LHCN-M2 (cell line): Measurements from ENCODE around the gene UBE2G2. TPM values are rescaled to one million over a fixed set of nuclear protein-coding genes. Genes with fewer than 3 reads are reported as not detected.

Experiments
- DNase-seq: peaks from one replicate; pipeline ENCODE4 v3.0.0-alpha.2; 2012; ENCODE audit warnings: low read depth
- total RNA-seq: library from RNA; depleted of rRNA; stranded (reverse); fragments of >200 nt; gene quantifications from 2 replicates; pipeline ENCODE4 v1.2.3, GENCODE V29; 2014; rRNA removed

Gene UBE2G2
- total RNA-seq, 1 experiment from 2014 or later = 54.5 TPM

DNA sequence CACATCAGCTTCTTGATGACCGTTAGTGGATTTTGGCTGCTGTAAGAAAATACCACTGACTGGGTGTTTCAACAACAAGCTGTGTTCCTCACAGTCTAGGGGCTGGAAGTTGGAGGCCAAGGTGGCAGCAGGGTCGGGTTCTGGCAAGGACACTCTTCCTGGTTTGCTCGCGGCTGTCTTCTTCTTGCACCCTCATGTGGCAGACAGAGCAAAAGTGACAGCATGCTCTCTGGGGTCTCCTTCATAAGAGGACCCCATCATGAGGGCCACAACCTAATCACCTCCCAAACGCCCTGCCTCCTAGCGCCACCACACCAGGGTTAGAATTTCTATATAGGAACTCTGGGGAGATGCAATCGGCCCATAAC, 71.6 kb downstream of the UBE2G2 start:
- no peak for DNase-seq

DNA sequence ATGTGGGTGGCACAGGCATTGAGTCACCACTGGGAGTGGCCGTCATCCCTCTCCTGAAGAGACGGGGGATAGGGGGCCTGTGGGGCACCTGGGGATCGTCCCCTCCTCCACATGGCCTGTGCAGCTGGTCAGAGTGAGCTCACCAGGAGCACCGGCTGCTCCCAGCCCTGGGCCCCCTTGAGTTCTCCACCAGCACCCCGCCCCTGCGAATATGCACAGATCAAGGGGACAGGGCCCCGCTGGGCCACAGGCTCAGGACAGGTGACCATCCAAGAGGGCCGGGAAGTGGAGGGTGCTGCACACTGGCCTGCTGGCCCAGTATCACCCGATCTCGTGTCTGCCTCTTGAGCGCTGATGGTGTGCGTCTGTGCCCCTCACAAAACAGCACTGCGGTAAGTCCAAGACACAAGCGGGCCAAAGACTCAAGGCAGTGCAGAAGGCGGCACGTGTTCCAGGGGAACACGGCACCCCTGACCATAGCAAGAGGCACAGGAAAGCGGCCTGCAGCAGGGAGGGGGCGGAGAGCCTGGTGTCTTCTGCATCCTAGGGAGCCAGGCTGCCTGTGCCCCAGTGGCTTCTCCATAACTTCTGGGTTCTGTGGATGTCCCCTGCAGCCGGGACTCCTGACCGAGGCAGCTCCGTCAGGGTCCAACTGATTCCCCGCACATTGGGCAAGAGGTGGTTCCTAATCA, 72.1 kb downstream of the UBE2G2 start:
- DNase-seq = no peak

DNA sequence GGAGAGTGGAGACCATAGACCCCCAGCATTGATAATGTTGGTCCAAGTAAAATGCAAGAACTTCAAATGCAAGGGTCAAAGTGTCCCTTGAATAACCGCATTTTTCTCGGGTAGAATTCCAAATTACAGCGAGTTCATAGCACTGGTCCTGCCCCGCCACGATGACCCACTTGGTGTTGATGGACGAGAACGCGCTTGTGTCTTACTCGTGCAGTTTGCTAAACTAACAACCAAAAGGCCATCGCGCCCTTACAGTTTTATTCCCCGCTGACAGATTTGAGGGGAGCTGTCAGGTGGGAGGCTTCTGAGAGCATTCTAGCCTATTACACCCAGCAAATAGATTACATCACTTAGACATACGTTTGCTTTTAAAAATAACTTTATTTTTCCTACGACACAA, 72.9 kb downstream of the UBE2G2 start:
- DNase-seq = no peak

DNA sequence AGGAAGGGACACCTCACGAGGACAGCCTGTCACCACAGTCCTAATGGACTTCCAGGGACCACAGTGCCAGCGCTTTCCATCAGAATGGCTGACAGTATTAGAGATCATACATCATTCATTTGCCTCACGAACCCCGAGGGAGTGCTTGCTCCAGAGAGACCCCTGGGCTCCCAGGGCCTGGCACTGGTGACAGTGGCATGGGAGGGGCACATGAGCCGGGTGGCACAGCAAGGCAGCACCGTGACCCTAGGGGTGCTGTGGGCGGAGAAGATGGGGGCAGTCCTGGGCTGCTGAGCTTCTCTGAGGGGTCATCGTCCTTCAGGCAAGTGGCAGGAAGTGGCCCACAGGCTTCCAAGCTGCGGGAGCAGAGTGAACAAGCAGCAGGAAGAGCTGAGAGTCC, 73.9 kb downstream of the UBE2G2 start:
- DNase-seq = no peak

DNA sequence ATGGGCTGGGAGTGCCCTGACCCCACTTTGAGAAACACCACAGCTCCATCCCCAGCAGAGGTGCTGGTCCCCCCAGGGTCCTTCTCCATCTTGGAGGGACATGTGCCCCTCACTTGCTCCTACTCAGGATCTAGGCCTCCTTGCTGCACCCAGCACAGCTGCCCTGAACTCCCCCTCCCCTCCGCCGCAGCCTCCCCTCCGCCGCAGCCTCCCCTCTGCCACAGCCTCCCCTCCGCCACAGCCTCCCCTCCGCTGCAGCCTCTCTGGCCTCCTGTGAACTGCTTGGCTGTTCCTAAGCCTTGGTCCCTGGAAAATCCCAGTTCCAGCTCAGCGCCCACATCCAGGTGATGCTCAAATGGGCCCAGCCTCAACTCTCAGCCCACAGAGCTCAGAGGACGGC, 74.3 kb downstream of the UBE2G2 start:
- no peak for DNase-seq

DNA sequence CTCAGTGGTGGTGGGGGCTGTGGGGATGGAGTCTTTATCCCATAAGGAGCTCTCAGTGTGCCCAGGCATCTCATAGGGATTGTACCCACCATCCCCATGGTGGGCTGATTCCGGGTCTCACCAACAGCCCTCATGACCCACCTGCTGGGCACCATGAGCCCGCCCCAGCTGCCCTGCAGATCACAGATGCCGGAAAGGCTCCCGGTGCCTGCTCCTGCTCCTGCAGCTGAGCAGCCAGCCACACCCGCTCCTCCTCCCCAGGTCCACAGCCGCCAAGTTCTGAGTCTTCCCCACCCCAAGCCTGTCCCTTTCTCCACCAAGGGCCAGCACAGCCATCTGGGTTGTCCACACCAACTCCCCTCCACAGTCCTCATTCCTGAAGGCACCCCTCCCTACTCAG, 74.8 kb downstream of the UBE2G2 start:
- DNase-seq = no peak

DNA sequence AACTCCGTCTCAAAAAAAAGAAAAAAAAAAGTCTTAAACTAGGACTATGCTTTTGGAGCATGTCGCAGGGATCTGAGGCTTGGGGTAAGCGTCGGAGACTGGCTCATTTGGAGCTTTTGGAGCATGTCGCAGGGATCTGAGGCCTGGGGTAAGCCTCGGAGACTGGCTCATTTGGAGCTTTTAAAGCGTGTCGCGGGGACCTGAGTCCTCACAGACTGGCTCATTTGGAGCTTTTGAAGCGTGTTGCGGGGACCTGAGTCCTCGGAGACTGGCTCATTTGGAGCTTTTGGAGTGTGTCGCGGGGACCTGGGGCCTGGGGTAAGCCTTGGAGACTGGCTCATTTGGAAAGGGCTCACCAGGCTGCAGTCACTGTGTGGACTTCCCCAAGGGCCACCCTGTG, 76.7 kb downstream of the UBE2G2 start:
- no peak for DNase-seq

DNA sequence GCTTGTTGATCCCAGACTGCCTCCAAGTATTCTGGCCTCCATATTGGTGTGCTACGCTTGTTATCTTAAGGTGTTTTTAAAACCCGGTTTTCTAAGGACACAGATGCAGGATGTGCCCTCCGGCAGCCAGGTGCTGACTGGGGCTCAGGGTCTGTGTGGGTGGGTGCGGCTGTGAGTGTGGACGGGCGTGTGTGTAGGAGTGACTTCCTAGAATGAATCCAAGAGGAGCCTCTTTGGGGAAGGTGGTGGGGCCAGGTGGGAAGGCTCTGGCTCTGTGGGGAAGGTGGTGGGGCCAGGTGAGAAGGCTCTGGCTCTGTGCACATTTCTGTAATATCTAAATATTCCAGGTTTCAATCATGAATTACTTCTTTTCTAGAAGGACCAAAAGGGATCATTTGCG, 77.4 kb downstream of the UBE2G2 start:
- DNase-seq = no peak

DNA sequence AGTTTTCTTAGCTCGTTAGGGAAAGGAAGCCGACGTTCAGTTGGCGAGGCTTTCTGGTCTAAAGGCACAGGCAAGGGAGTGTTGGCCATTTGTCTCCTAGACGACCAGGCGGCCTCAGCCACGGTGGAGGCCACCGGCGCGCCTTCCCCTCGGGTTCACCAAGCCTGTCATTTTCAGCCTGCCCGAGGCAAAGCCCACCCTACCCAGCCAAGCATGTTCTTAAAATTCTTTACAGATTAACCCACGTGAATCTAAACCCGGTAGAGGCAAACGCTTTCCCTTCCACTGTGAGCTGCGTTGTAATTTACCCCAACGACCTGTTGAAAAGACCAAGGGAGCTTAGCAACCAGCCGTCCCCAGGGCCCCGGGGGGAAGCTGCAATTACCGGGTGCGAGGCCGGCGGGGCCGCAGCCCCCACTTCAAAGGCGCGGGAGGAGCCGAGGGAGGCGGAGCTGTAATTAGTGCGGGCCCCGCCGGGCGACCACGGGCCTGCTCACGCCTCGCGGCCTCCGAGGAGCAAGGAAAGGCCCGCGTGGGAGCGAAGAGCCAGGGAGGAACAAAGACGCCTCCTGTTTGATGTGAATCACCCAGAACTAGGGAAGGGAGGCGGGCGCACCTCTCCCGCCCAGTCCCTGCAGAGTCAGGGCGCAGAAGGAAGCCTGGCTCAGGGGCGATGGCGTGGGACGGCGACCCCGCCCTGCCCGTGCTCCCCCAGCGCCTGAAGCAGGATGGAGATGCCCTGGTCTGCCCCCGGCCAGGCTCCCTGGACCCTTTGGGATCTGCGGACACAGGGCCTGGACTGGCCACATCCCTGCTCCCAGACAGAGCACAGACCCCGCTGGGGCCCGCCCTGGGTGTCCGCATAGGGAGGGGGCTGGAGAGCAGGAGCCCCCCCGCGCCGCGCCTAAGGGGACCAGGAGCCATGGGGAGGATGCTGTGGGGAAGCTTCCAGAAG, 78.2 kb downstream of the UBE2G2 start:
- no peak for DNase-seq

DNA sequence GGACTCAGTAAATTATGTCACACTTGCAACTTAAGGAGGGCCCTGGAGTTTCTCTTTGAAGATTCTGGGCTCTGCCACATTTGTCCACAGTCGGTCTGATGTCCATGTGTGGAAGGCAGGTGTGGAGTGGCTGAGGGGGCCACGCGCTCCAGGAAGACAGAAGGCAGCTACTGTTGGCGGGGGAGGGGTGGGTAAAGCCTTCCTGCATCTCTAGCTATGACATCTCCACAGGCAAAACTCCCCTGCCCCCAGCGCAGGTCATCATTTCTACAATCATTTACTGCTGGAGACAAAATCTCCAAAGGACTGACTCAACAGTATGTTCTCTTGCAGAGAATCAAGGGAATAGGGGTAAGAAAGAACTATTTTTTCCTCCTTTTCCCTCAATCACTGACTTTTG, 78.9 kb downstream of the UBE2G2 start:
- no peak for DNase-seq

DNA sequence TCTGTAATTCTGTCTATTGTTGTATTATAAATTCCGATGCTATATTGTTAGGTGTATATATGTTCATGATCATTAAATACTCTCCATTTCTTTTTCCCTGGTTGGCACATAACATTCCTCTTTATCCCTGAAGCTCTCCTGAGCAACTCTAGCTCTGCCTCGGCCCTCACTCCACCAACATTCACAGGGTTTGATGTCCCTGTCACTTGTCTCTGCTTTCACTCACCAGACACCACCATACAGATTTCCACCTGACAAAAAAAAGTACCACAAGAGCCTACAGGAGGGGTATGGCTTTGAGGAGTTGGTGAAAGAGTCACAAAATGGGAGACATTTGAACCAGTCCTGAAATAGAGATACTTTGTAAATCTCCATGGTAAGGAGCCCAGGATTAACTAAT, 81.5 kb downstream of the UBE2G2 start:
- no peak for DNase-seq

Other genes starting within 250 kb of the UBE2G2 start
- not detected in 2 replicates for gene KRTAP10-3, start 243.0 kb downstream of the UBE2G2 start, total RNA-seq
- gene KRTAP10-4, start 228.1 kb downstream of the UBE2G2 start, total RNA-seq = not detected in 2 replicates
- gene KRTAP10-5, start 221.2 kb downstream of the UBE2G2 start, total RNA-seq = not detected in 2 replicates
- not detected in 2 replicates for gene KRTAP10-6, start 209.3 kb downstream of the UBE2G2 start, total RNA-seq
- not detected in 2 replicates for gene KRTAP10-7, start 201.2 kb downstream of the UBE2G2 start, total RNA-seq
- not detected in 2 replicates for gene KRTAP10-8, start 189.7 kb downstream of the UBE2G2 start, total RNA-seq
- not detected in 2 replicates for gene KRTAP10-9, start 174.7 kb downstream of the UBE2G2 start, total RNA-seq
- gene KRTAP10-10, start 164.5 kb downstream of the UBE2G2 start, total RNA-seq = not detected in 2 replicates
- not detected in 2 replicates for gene KRTAP10-11, start 155.4 kb downstream of the UBE2G2 start, total RNA-seq
- not detected in 2 replicates for gene KRTAP12-4, start 147.2 kb downstream of the UBE2G2 start, total RNA-seq
- not detected in 2 replicates for gene KRTAP12-3, start 143.9 kb downstream of the UBE2G2 start, total RNA-seq
- gene KRTAP12-2, start 134.9 kb downstream of the UBE2G2 start, total RNA-seq = not detected in 2 replicates
- gene KRTAP12-1, start 119.7 kb downstream of the UBE2G2 start, total RNA-seq = not detected in 2 replicates
- gene KRTAP10-12, start 104.6 kb downstream of the UBE2G2 start, total RNA-seq = not detected in 2 replicates
- gene TSPEAR, start 90.2 kb downstream of the UBE2G2 start, total RNA-seq = not detected in 2 replicates
- gene SUMO3, start 16.2 kb upstream of the UBE2G2 start, total RNA-seq = 125 and 129 TPM in 2 replicates
- gene PTTG1IP, start 71.9 kb upstream of the UBE2G2 start, total RNA-seq = 496 and 531 TPM in 2 replicates
- gene ITGB2, start 119.1 kb upstream of the UBE2G2 start, total RNA-seq = 3.7 and 3.8 TPM in 2 replicates
- 21.2 and 24.9 TPM in 2 replicates for gene SLX9, start 138.2 kb upstream of the UBE2G2 start, total RNA-seq